ENCODE results near the gene ACBD4. TPM values are rescaled to one million over a fixed set of nuclear protein-coding genes. Genes with fewer than 3 reads are reported as not detected.
A peak's percentile ranks its signal among the peaks of the same experiment; 100 is the strongest.

ACBD4 gene
- total RNA-seq, 1 donor from 2014 or later = 5.5 TPM

DNA sequence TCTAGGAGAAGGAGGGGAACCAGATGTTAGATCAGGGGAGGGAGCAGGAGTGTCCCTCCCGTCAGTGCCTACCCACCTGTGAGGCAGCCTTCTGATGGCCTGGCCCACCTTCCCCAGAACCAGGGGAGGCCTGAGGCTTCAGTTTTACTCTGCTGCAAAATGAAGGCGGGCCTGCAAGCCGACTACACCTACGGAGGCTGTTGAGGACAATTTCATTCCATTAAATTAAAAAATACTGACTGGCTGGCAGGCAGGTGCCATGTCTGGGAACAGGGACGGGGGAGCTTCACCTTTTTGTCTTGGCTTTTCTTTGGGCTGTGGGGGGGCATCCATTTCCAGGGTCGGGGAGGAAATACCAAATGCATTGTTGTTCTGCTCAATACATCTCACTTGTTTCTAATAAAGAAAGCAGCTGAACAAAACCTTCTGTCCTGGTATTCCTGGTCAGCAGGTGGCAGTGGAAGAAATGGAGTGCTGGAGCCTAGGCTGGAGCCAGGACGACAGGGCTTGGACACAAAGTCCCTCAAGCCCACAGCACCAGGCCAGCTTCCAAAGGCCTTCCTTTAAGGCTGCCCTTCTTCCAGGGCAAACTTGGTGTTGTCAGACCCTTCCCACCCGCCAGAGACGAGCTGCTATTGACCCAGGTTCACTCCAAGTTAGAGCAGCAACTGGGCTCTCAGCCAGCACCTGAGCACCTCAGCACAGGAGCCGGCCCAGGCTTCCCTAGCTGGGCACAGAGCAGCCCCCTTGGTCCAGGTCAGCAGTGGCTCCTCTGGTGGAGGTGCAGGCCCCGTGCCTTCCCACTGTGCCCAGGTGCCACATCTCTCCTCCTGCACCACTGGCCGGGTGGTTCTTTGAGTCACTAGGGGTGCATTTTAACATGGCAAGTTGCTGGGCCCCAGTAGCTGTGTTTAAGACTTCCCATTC lies 26.6 kb upstream of the ACBD4 start:
- Mint-ChIP-seq H3K4me1 (no peaks in the 10 kb centered on the region), H3K27me3 (ENCODE audit: low read depth) (no peaks in the 10 kb centered on the region), H3K27ac (ENCODE audit: unreplicated experiment) (no peak overlapping the region), H3K9me3 (no peaks in the 10 kb centered on the region), H3K36me3 (ENCODE audit: low read depth) (peaks cover 4% of the 10 kb centered on the region), H3K4me3 (peak overlapping the region; percentile 1)
- no peak for DNase-seq (ENCODE audit: low read depth, low spot score)
- TF ChIP-seq CTCF (conservative IDR thresholded peaks at IDR 0.05) = no peak

DNA sequence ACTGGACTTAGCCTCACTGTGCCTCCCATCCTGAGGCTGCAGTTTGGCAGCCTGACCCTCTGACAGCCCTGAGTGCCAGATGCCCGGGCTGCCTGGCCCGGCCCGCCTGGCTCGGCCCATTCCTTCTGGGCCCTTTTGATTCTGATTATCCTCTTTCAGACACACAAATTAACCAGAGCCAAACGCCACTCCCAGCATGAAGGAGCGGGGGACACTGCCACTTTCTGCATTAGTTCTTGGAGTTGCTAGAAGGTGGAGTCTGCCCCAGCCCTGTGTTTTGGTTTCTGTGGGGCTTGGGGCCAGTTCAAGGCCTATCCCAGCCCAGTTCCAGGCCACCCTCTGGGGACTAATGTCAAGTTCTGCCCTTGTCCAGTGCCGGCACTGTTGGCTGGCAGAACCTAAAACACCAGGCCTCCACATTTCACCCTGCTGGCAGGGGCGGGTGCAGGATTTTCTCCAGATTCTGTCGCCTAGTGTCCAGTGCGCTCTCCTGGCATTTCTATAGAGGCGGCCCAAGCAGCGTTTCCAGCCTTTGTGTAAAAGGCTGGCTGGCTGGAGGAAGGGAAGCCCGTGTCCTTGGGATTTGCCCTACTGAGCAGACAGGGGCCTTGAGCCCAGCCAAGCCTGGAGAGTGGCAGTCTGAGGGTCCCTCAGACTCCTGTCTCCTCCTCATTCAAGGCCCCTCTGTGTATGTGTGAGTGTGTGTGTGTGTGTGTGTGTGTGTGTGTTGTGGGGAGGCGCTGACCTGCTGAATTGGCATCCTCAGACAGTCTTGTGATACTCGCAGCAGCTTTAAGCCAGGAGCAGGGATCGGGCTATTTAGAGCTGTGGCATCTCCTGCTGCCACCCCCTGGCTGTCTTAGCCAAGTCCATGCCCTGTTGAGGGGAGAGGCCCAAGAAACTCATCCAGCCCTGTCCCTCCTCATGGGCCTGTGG lies 24.5 kb upstream of the ACBD4 start:
- H3K27ac Mint-ChIP-seq (ENCODE audit: unreplicated experiment) = no peak overlapping the region
- no peak overlapping the region for H3K4me3 Mint-ChIP-seq
- no peaks in the 10 kb centered on the region for H3K9me3 Mint-ChIP-seq
- no peak for TF ChIP-seq CTCF (conservative IDR thresholded peaks at IDR 0.05)
- H3K4me1 Mint-ChIP-seq = no peaks in the 10 kb centered on the region
- H3K27me3 Mint-ChIP-seq (ENCODE audit: low read depth) = no peaks in the 10 kb centered on the region
- H3K36me3 Mint-ChIP-seq (ENCODE audit: low read depth) = peaks cover 4% of the 10 kb centered on the region
- DNase-seq (ENCODE audit: low read depth, low spot score) = no peak

DNA sequence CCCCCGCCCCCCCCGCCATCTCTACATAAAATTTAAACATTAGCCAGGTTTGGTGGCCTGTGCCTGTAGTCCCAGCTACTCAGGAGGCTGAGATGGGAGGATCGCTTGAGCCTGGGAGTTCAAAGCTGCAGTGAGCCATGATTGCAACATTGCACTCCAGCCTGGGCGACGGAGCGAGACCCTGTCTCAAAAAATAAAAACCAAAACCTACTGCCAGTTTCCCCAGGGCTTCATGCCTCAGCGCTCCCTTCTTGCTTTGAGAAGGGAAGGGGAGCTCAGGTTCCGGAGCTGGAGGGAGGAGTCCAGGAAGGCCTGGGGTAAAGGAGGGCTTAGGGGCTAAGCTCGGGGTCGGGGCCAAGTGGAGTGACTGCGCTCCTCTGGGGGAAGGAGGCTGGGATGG lies 23.6 kb upstream of the ACBD4 start:
- Mint-ChIP-seq H3K27me3 (ENCODE audit: low read depth) (no peaks in the 10 kb centered on the region), H3K4me1 (no peaks in the 10 kb centered on the region), H3K36me3 (ENCODE audit: low read depth) (peaks cover 4% of the 10 kb centered on the region), H3K9me3 (no peaks in the 10 kb centered on the region), H3K4me3 (no peak overlapping the region), H3K27ac (ENCODE audit: unreplicated experiment) (no peak overlapping the region)
- TF ChIP-seq CTCF (conservative IDR thresholded peaks at IDR 0.05) = no peak
- DNase-seq (ENCODE audit: low read depth, low spot score) = no peak

DNA sequence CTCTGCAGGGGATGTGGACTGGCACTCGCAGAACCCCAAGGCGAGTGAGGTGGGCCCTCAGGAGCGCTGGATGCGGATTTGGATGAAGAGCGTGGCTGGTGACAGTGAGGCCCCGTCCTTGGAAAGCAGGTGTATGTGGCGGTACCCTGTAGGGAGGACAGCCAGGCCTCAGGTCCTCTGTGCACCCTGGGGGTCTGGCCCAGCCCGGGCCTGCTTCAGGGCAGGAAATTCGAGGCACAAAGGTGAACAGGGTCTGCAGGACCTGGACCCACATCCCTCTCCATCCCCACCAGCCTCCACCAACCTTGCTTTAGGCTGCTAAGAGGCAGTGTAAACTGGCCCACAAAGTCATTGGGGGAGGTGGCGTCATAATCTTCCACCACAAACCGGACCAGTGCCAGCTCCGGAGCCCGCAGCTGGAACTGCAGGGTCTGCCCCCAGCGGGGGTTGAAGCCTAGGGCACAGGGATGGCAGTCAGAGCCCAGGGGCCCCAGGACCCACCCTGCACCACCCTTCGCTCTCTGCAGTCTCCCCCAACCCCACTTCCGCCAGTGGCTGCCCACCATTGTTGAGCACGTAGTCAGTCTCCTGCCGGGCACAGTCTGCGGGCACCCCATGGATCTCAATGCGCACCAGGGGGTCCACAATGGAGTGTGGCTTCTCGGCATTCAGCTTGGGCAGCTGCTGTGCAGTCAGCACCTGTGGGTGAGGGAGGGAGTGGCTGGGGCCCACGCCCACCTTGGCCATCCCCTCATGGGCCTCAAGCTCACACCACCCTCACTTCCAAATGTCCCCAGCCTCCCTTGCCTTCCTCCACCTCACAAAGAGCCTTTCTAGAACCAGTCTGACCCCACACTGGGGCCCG lies 22.7 kb upstream of the ACBD4 start:
- Mint-ChIP-seq H3K36me3 (ENCODE audit: low read depth) (peaks cover 4% of the 10 kb centered on the region), H3K4me3 (no peak overlapping the region), H3K9me3 (no peaks in the 10 kb centered on the region), H3K4me1 (no peaks in the 10 kb centered on the region), H3K27me3 (ENCODE audit: low read depth) (no peaks in the 10 kb centered on the region), H3K27ac (ENCODE audit: unreplicated experiment) (no peak overlapping the region)
- no peak for DNase-seq (ENCODE audit: low read depth, low spot score)
- no peak for TF ChIP-seq CTCF (conservative IDR thresholded peaks at IDR 0.05)

DNA sequence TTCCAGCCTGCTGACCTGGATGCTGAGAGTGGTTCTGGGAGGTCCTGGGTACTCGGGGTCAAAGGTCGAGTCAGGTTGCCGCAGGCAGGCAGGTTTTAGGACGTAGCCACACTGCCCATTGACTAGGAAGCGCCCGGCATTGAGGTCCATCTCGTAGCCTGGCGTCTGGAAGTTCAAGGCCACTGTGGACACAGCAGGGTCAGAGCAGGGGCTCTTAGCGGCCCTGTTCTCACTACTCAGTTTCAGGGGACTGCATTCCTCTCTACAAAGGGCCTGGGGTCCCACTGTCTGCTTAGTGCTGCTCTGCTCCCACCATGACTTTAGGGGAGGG lies 22.1 kb upstream of the ACBD4 start:
- no peaks in the 10 kb centered on the region for H3K4me1 Mint-ChIP-seq
- H3K4me3 Mint-ChIP-seq = no peak overlapping the region
- H3K9me3 Mint-ChIP-seq = no peaks in the 10 kb centered on the region
- TF ChIP-seq CTCF (conservative IDR thresholded peaks at IDR 0.05) = no peak
- no peaks in the 10 kb centered on the region for H3K27me3 Mint-ChIP-seq (ENCODE audit: low read depth)
- DNase-seq (ENCODE audit: low read depth, low spot score) = no peak
- no peak overlapping the region for H3K27ac Mint-ChIP-seq (ENCODE audit: unreplicated experiment)
- peaks cover under 1% of the 10 kb centered on the region for H3K36me3 Mint-ChIP-seq (ENCODE audit: low read depth)

Measured in neural crest cell (in vitro differentiated cells).